Esophagus squamous epithelium (tissue), 5 donors: ENCODE data around the gene KCTD14. TPM values are rescaled to one million over a fixed set of nuclear protein-coding genes. Genes with fewer than 3 reads are reported as not detected.
A peak's percentile ranks its signal among the peaks of the same experiment; 100 is the strongest.

ENCODE experiments used
- DNase-seq: peaks from one replicate; lab custom pipeline; 2025; lab: John Stamatoyannopoulos, UW
- H3K27ac ChIP-seq, 4 donors: fragments of 200-600 bp; sonication (generic); one replicate each; pipeline ENCODE4 v1.5.1; 2016 to 2019; ENCODE audit warnings: mild to moderate bottlenecking in 1 of 4
- H3K27me3 ChIP-seq, 4 donors: fragments of 200-600 bp; sonication (generic); 1 replicate in 3 of 4; 2 replicates in 1 of 4; pipeline versions ENCODE4 v1.5.1 to v1.6.0; 2017 to 2021; ENCODE audit warnings: antibody characterized with exemption in 1 of 4
- H3K36me3 ChIP-seq, 3 donors: fragments of 200-600 bp; sonication (generic); one replicate each; pipeline ENCODE4 v1.5.1; 2016 to 2019
- H3K4me1 ChIP-seq, 3 donors: fragments of 200-600 bp; sonication (generic); one replicate each; pipeline ENCODE4 v1.5.1; 2017 to 2019
- H3K4me3 ChIP-seq, 4 donors: fragments of 200-600 bp; sonication (generic); 1 replicate in 3 of 4; 2 replicates in 1 of 4; pipeline ENCODE4 v1.5.1; 2016 to 2019; ENCODE audit warnings: mild to moderate bottlenecking in 2 of 4, moderate library complexity in 1 of 4
- H3K9me3 ChIP-seq, 3 donors: fragments of 200-600 bp; sonication (generic); one replicate each; pipeline ENCODE4 v1.5.1; 2016 to 2019
- POLR2A ChIP-seq, 4 donors: fragments of 450-650 bp; IDR thresholded peaks; one replicate each; pipeline ENCODE4 v1.6.1; 2017; ENCODE audit warnings: antibody characterized with exemption in 4 of 4, mild to moderate bottlenecking in 4 of 4, moderate library complexity in 3 of 4
- WGBS, 2 donors: methylation state at CpG; one replicate each; pipeline ENCODE4 v1.1.5; 2018; 5-methylcytosine and 5-hydroxymethylcytosine counted together
- intact Hi-C: fragments of 100-400 bp; cut with DNase I; formaldehyde crosslinking; loops from one replicate; pipeline ENCODE4 v1.15.0; 2022
- total RNA-seq, 4 donors: library from RNA; depleted of rRNA; stranded (reverse); fragments of >200 nt; gene quantifications; one replicate each; pipeline ENCODE4 v1.1.0, GENCODE V29; 2016
- TF ChIP-seq, protein P1 (sequence below), 6 experiments: fragments of 450-650 bp in 4 of 6; fragments of 200-600 bp in 2 of 6; sonication (generic) in 2 of 6; IDR thresholded peaks; one replicate each; pipeline ENCODE4 v1.5.1; 2016 to 2019; ENCODE audit warnings: antibody characterized with exemption in 6 of 6, mild to moderate bottlenecking in 4 of 6, moderate library complexity in 4 of 6
- donor health status: DM: yes; HTN: yes; CAD: no.

KCTD14 gene, protein sequence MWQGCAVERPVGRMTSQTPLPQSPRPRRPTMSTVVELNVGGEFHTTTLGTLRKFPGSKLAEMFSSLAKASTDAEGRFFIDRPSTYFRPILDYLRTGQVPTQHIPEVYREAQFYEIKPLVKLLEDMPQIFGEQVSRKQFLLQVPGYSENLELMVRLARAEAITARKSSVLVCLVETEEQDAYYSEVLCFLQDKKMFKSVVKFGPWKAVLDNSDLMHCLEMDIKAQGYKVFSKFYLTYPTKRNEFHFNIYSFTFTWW
- 1 to 10 TPM in 2 of 4 donors, under 1 TPM in 2; 0.49 to 7.7 (median 1.00) TPM for total RNA-seq

- no peaks in the 10 kb centered on the region for H3K27me3 ChIP-seq
- no peaks in the 10 kb centered on the region for H3K9me3 ChIP-seq
- intact Hi-C loops = no loop called here
- TF ChIP-seq, protein P1, sequence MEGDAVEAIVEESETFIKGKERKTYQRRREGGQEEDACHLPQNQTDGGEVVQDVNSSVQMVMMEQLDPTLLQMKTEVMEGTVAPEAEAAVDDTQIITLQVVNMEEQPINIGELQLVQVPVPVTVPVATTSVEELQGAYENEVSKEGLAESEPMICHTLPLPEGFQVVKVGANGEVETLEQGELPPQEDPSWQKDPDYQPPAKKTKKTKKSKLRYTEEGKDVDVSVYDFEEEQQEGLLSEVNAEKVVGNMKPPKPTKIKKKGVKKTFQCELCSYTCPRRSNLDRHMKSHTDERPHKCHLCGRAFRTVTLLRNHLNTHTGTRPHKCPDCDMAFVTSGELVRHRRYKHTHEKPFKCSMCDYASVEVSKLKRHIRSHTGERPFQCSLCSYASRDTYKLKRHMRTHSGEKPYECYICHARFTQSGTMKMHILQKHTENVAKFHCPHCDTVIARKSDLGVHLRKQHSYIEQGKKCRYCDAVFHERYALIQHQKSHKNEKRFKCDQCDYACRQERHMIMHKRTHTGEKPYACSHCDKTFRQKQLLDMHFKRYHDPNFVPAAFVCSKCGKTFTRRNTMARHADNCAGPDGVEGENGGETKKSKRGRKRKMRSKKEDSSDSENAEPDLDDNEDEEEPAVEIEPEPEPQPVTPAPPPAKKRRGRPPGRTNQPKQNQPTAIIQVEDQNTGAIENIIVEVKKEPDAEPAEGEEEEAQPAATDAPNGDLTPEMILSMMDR (IDR thresholded peaks at IDR 0.05) = no peak
- TF ChIP-seq POLR2A (IDR thresholded peaks at IDR 0.05) = peak in 1 of 4 donors; percentile 21
- H3K4me1 ChIP-seq = peaks cover 0 to 19% (median 9%) of the 10 kb centered on the region in 3 donors
- no peak for DNase-seq
- H3K36me3 ChIP-seq = no peaks in the 10 kb centered on the region
- peak within 1 kb of the TSS; percentile 25 to 70 (median 52) for H3K4me3 ChIP-seq
- WGBS, 2 donors = 3 to 7% methylated on average over 33 to 34 of the region's 37 CpGs
- peak within 1 kb of the TSS; percentile 1 to 64 (median 42) for H3K27ac ChIP-seq
These were observed at the start of gene KCTD14 for GRCh38 chr11:78022397-78023396. KCTD14 (minus strand) TSS chr11:78023276; CDS start chr11:78023249, 27 bp downstream.

GRCh38 chr11:78072455-78072854 is 49.4 kb upstream of the KCTD14 start:
- Histone ChIP-seq H3K9me3 (no peaks in the 10 kb centered on the region), H3K4me3 (no peak overlapping the region), H3K27ac (no peak overlapping the region), H3K36me3 (peaks cover 0 to 65% (median 8%) of the 10 kb centered on the region in 3 donors), H3K4me1 (peaks cover 6 to 35% (median 11%) of the 10 kb centered on the region in 3 donors), H3K27me3 (no peaks in the 10 kb centered on the region)
- TF ChIP-seq POLR2A (IDR thresholded peaks at IDR 0.05) = no peak
- TF ChIP-seq, protein P1 (IDR thresholded peaks at IDR 0.05) = no peak
- intact Hi-C loops = no loop called here
- WGBS, 2 donors = 96 to 100% methylated on average over 4 of the region's 4 CpGs
- DNase-seq = no peak

DNA sequence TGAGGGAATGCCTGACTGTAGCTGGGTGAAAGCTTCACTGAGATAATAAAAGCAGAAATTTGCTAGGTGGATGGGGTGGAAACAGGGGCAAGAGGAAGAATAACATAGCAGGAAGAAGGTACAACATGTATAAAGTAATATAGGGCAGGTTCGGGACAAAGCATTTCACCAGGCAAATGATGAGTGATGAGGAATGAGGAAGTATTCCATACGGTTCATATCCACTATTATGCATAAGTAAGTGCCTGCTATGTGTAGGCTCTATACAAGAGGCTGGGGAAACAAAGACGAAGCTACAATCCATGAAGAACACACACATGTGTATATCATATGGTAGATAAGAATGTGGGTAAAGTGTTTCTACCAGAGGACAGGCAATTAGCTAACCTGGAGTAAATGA is 48.6 kb upstream of the KCTD14 start:
- Histone ChIP-seq H3K27ac (no peak overlapping the region), H3K4me1 (peaks cover 3 to 28% (median 5%) of the 10 kb centered on the region in 3 donors), H3K4me3 (no peak overlapping the region), H3K9me3 (no peaks in the 10 kb centered on the region), H3K27me3 (no peaks in the 10 kb centered on the region), H3K36me3 (peaks cover 0 to 72% (median 8%) of the 10 kb centered on the region in 3 donors)
- WGBS, 2 donors = 59 to 69% methylated on average over 3 of the region's 3 CpGs
- intact Hi-C loops = no loop called here
- DNase-seq = no peak
- TF ChIP-seq, protein P1 (IDR thresholded peaks at IDR 0.05) = no peak
- no peak for TF ChIP-seq POLR2A (IDR thresholded peaks at IDR 0.05)

- H3K4me1 ChIP-seq = peaks cover 0 to 17% (median 0%) of the 10 kb centered on the region in 3 donors
- 61% methylated on average over 2 of the region's 2 CpGs for WGBS, 2 donors
- intact Hi-C loops = no loop called here
- no peak overlapping the region for H3K4me3 ChIP-seq
- H3K36me3 ChIP-seq = peaks cover 0 to 72% (median 8%) of the 10 kb centered on the region in 3 donors
- TF ChIP-seq, protein P1 (IDR thresholded peaks at IDR 0.05) = no peak
- no peak for TF ChIP-seq POLR2A (IDR thresholded peaks at IDR 0.05)
- H3K27me3 ChIP-seq = no peaks in the 10 kb centered on the region
- no peak overlapping the region for H3K27ac ChIP-seq
- no peaks in the 10 kb centered on the region for H3K9me3 ChIP-seq
- no peak for DNase-seq
These were observed 47.5 kb upstream of the KCTD14 start for GRCh38 chr11:78070621-78071020.
